GM18502 (cell line): ENCODE results near the gene IL10RA.

ENCODE experiments used
- ATAC-seq: cut with Tn5 transposase; IDR thresholded peaks from one replicate; pipeline ENCODE4 v1.9.1; 2021; ENCODE audit warnings: mild to moderate bottlenecking; ENCODE audit not compliant: unreplicated experiment, poor library complexity

IL10RA gene

GRCh38 chr11:118033443-118033842, 47.2 kb downstream of the IL10RA start:
- ATAC-seq = no peak

- no peak for ATAC-seq
These were observed 55.9 kb downstream of the IL10RA start for GRCh38 chr11:118042141-118042540.

- ATAC-seq = no peak
These were observed 56.6 kb downstream of the IL10RA start for GRCh38 chr11:118042796-118043195.

- ATAC-seq = no peak
These were observed 59.0 kb downstream of the IL10RA start for GRCh38 chr11:118045191-118045590.

GRCh38 chr11:118046051-118046963, 60.1 kb downstream of the IL10RA start:
- ATAC-seq = no peak

GRCh38 chr11:118046964-118047700, 60.9 kb downstream of the IL10RA start:
- ATAC-seq = no peak

GRCh38 chr11:118047749-118048148, 61.6 kb downstream of the IL10RA start:
- no peak for ATAC-seq

- no peak for ATAC-seq
These were observed 62.5 kb downstream of the IL10RA start for GRCh38 chr11:118048472-118049370.

GRCh38 chr11:118049771-118050170, 63.6 kb downstream of the IL10RA start:
- ATAC-seq = no peak

- no peak for ATAC-seq
These were observed 64.2 kb downstream of the IL10RA start for GRCh38 chr11:118050208-118050891.
